NCI-H2196 treated with DMSO at 0.1 percent for 48 hours (cell line): ENCODE data around the gene TRAPPC14.
"Not testable (repeated sequence)": the region's sequence is repeated elsewhere in the genome, so short reads cannot be mapped to it uniquely, and the experiment has no call there.

ENCODE experiments used
- DNase-seq: peaks from one replicate; lab custom pipeline; 2025; ENCODE audit not compliant: unreplicated experiment; lab: John Stamatoyannopoulos, UW

TRAPPC14 gene

GRCh38 chr7:100154651-100155491 is 3.7 kb downstream of the TRAPPC14 start:
- DNase-seq: no peak

GRCh38 chr7:100153708-100154535 is 4.6 kb downstream of the TRAPPC14 start:
- DNase-seq: no peak

GRCh38 chr7:100152937-100153666 is 5.4 kb downstream of the TRAPPC14 start:
- no peak for DNase-seq

- no peak for DNase-seq
Measured at GRCh38 chr7:100152404-100152803, 6.1 kb downstream of the TRAPPC14 start.

- peak; percentile 98 for DNase-seq
Measured at GRCh38 chr7:100148559-100149328, 9.8 kb downstream of the TRAPPC14 start, which contains the start of gene LAMTOR4. Gene LAMTOR4 (plus strand): TSS chr7:100148918. CDS start chr7:100148973, 55 bp downstream.

GRCh38 chr7:100148225-100148558 is 10.3 kb downstream of the TRAPPC14 start:
- no peak for DNase-seq

- DNase-seq: no peak
Measured at GRCh38 chr7:100147278-100147677, 11.2 kb downstream of the TRAPPC14 start.

- not testable (repeated sequence) for DNase-seq
Measured at GRCh38 chr7:100146350-100146749, 12.2 kb downstream of the TRAPPC14 start.

GRCh38 chr7:100142461-100142860 is 16.1 kb downstream of the TRAPPC14 start:
- no peak for DNase-seq

GRCh38 chr7:100141555-100141949 is 17.0 kb downstream of the TRAPPC14 start:
- DNase-seq: no peak

GRCh38 chr7:100137851-100138760 is 20.4 kb downstream of the TRAPPC14 start:
- peak; percentile 61 for DNase-seq

- peak; percentile 41 for DNase-seq
Measured at GRCh38 chr7:100132697-100133151, 25.8 kb downstream of the TRAPPC14 start.

GRCh38 chr7:100132126-100132525 is 26.4 kb downstream of the TRAPPC14 start:
- DNase-seq: no peak

- DNase-seq: peak; percentile 72
Measured at GRCh38 chr7:100130608-100131453, 27.7 kb downstream of the TRAPPC14 start.

GRCh38 chr7:100130220-100130607 is 28.3 kb downstream of the TRAPPC14 start:
- DNase-seq: peak; percentile 45

- no peak for DNase-seq
Measured at GRCh38 chr7:100128637-100128963, 29.9 kb downstream of the TRAPPC14 start.

- DNase-seq: no peak
Measured at GRCh38 chr7:100127866-100128636, 30.5 kb downstream of the TRAPPC14 start.
